Daoy (cell line): ENCODE data around the gene ESR1. TPM values are rescaled to one million over a fixed set of nuclear protein-coding genes. Genes with fewer than 3 reads are reported as not detected.
"Not testable (repeated sequence)": the region's sequence is repeated elsewhere in the genome, so short reads cannot be mapped to it uniquely, and the experiment has no call there.

ENCODE experiments used
- DNase-seq: peaks from one replicate; pipeline ENCODE4 v3.0.0-alpha.2; 2015; ENCODE audit warnings: low read depth
- total RNA-seq: library from RNA; depleted of rRNA; stranded (reverse); fragments of >200 nt; shearing (Covaris generic); gene quantifications from 2 replicates; pipeline ENCODE4 v1.2.3, GENCODE V29; 2014

Gene ESR1
- total RNA-seq, 1 experiment from 2014 or later = not detected

DNA sequence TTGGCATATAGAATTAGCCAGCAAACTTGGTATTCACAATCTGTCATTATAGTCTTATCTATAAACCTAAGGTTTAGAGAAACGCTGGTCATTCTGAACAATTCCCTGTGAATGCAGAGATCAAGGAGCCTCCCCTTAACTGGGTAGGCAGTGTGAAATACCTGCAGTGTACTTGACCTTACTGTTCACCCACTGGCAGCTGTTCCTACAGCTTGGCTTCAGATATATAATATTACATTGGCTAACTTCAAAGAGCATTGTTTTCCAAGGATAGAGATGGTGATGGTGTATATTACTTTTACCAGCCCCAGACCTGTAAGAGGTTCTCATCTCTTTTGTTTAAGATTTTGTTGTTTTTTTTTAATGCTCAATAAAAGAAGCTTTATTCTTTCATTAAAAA lies 168.3 kb downstream of the ESR1 start:
- no peak for DNase-seq

GRCh38 chr6:151988199-151988598 lies 180.7 kb downstream of the ESR1 start:
- DNase-seq = not testable (repeated sequence)

- DNase-seq = no peak
These were observed 184.6 kb downstream of the ESR1 start for GRCh38 chr6:151992091-151992490.

- no peak for DNase-seq
These were observed 185.9 kb downstream of the ESR1 start for GRCh38 chr6:151993364-151993763.

GRCh38 chr6:151998784-151999183 lies 191.3 kb downstream of the ESR1 start:
- DNase-seq = no peak

- DNase-seq = peak; percentile 3
These were observed 191.7 kb downstream of the ESR1 start for GRCh38 chr6:151999194-151999593.

GRCh38 chr6:152001408-152001807 lies 193.9 kb downstream of the ESR1 start:
- no peak for DNase-seq

DNA sequence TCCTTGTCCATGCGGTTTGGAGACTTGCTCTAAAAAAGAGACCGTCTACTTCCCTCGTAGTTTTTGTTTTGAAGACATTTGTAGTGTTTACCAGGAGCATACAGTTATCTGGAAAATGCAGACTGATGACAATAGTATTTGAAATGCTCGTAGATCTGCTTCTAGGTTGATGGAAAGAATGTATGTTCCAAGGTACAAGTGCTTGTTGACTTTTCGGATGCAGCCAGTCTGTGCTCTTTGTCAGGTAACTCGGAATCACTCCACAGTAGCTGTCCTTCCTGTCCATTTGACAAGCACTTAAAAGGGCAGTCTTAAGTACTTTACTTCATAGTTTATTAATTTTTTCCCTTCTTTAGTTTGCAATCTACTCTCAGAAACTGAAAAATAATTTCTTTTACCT lies 194.8 kb downstream of the ESR1 start:
- DNase-seq = no peak

DNA sequence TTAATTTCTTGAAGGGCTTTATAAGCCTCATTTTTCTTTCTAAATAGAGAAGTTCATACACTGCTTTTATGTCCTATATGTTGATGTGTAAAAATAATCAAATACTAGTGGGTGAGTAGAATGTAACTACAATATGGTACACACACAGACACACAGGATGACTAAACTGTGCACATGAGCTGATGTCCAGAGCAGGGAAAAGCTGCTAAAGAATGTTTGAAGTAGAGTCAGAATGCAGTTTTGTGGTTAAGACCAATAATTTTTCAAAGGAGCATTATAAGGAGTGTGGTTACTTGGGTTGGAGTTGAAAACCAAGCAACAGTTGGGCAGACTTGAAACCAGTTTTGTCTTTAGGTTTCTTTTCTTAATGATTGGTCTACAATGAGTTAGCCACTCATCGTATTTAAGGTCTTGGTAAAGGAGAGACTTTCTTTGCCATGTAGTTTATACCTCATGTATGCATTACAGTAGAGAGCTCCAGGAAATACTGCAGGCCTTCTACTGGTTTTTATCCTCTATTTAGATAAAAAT lies 196.6 kb downstream of the ESR1 start:
- no peak for DNase-seq

- no peak for DNase-seq
These were observed 197.4 kb downstream of the ESR1 start for GRCh38 chr6:152004896-152005295.

GRCh38 chr6:152008779-152009178 lies 201.3 kb downstream of the ESR1 start:
- DNase-seq = no peak

- DNase-seq = no peak
These were observed 204.7 kb downstream of the ESR1 start for GRCh38 chr6:152012227-152012626.

DNA sequence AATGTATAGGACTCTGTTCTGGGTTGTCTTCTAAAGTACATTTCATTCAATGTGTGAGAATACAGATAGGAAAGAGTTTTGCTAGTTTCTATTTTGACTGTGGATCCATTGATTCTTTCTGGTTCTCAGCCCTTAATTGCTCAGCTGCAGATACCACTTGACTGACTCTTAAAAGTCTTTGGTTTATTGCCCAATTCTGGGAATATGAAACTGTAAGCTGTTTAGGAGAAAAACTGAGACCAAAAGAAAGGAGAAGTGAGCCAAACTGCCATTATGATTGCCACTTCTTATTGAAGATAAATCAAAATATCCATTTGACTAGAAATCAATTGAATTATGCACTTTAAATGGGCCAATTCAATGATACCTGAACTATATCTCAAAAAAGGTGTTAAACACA lies 211.4 kb downstream of the ESR1 start:
- no peak for DNase-seq

DNA sequence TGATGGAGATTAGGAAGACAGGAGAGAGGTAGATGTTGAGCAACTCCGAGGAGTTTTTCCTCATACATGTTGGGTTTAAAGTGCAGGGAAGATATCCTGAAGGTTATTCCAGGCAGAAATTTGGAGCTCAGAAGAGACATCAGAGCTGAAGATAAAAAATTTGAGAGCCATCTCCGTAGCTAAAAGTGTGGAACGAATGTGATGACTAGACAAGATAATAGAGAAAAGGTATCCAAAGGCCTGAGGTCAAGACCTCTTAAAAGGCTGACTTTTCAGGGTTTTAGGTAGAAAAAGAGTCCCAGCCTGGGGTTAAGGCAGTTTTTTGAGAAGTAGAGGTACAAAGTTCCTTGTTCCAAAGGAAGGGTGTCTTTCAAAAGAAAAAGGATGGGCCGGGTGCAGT lies 214.8 kb downstream of the ESR1 start:
- no peak for DNase-seq

GRCh38 chr6:152023613-152024012 lies 216.1 kb downstream of the ESR1 start:
- no peak for DNase-seq

GRCh38 chr6:152026291-152026690 lies 218.8 kb downstream of the ESR1 start:
- DNase-seq = no peak

GRCh38 chr6:152026744-152027143 lies 219.3 kb downstream of the ESR1 start:
- DNase-seq = not testable (repeated sequence)

DNA sequence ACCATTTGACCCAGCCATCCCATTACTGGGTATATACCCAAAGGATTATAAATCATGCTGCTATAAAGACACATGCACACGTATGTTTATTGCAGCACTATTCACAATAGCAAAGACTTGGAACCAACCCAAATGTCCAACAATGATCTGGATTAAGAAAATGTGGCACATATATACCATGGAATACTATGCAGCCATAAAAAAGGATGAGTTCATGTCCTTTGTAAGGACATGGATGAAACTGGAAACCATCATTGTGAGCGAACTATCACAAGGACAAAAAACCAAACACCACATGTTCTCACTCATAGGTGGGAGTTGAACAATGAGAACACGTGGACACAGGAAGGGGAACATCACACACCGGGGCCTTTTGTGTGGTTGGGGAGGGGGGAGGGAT lies 226.3 kb downstream of the ESR1 start:
- not testable (repeated sequence) for DNase-seq

DNA sequence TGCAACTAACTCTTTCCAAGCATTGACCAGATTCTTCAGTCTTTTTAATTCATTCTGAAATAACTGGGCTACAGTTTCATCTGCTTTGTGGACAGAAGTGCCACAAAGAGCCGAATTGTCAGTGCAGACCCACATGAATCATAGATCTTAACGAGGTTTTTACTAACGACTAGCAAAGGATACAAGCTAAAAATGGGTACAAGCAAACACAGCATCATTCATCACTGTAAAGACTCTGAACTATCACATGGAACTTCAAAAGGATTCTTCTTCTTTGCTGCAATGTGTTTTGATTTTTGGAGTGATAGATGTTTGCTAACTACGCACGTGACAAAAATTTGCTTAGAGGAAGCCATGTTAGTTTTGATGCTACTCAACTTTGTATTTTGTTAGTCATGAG lies 227.1 kb downstream of the ESR1 start:
- DNase-seq = no peak

DNA sequence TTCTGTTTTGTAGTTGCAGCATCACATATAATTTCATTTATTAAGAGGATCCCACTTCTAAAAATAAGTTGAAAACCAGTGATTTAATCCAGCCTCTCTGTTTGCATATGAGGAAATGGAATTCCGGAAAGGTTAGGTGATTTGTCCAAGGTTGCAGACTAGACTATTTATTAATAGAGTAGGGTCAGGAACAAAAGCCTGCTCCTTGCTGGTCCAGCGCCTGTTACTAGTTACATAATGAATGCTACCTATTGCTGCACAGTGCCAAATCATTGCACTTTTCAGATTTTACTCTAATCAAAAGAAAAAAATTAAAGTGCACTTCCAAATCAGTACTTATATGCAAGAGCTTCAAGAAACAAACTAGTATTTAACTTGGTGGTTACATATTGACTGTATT lies 238.6 kb downstream of the ESR1 start:
- no peak for DNase-seq

- DNase-seq = no peak
These were observed 241.4 kb downstream of the ESR1 start for GRCh38 chr6:152048921-152049320.

DNA sequence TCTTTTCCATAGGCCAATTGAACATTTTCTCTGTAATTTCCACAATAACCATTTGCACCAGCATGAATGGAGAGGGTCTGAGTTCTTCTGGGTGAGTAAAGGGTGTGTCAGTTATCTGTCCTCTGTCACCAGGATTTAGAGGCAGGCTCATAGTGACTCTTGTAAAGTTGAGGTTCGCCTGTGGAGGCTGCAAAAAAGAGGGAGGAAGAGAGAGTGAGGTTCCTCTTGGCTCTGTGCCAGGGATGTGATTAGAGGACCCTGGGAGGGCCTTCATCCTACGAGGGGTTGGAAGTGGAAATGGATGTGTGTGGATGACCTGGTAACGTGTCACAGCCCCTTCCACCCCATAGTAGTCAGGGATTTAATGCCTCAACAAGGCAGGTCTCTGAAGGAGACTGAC lies 242.0 kb downstream of the ESR1 start:
- no peak for DNase-seq

GRCh38 chr6:152050451-152051195 lies 243.1 kb downstream of the ESR1 start:
- DNase-seq = no peak

- no peak for DNase-seq
These were observed 244.6 kb downstream of the ESR1 start for GRCh38 chr6:152052061-152052460.
